Panc1 (cell line): ENCODE results near the gene FOXO6. TPM values are rescaled to one million over a fixed set of nuclear protein-coding genes. Genes with fewer than 3 reads are reported as not detected.
A peak's percentile ranks its signal among the peaks of the same experiment; 100 is the strongest.

ENCODE experiments used
- ATAC-seq: fragments of 200-7000 bp; cut with Tn5 transposase; 2 replicates; pipeline ENCODE4 v1.9.1; 2020; ENCODE audit warnings: mild to moderate bottlenecking, moderate library complexity
- BruUV-seq: library from RNA; stranded (reverse); fragments of 400-500 nt; replicated peaks from 2 replicates; lab custom pipeline; 2021; lab: Mats Ljungman, UMichigan
- CTCF ChIA-PET: fragments of 300-600 bp; sonication (Branson Sonifier 250); formaldehyde crosslinking; loops from one replicate; lab custom pipeline; 2022; ENCODE audit warnings: antibody characterized with exemption; lab: Charles Lee
- POLR2A ChIA-PET: fragments of 300-600 bp; sonication (Branson Sonifier 250); formaldehyde crosslinking; loops from one replicate; lab custom pipeline; 2022; ENCODE audit warnings: antibody characterized with exemption; lab: Charles Lee
- DNase-seq: peaks from one replicate; pipeline ENCODE4 v3.0.0-alpha.2; 2010; ENCODE audit warnings: low read depth, low spot score
- H3K27ac ChIP-seq: 2 replicates; pipeline ENCODE4 v1.5.1; 2011; ENCODE audit warnings: mild to moderate bottlenecking, low read length, inconsistent platforms
- H3K27me3 ChIP-seq: fragments of 200-500 bp; sonication (Bioruptor generic); 2 replicates; pipeline ENCODE4 v1.6.0; 2014; ENCODE audit warnings: low read length, inconsistent platforms; ENCODE audit not compliant: control insufficient read depth, insufficient read depth
- H3K36me3 ChIP-seq: fragments of 200-500 bp; sonication (Bioruptor generic); 2 replicates; pipeline ENCODE4 v1.5.1; 2014; ENCODE audit warnings: inconsistent platforms, mild to moderate bottlenecking, low read length, moderate library complexity; ENCODE audit not compliant: control insufficient read depth, insufficient read depth
- H3K4me1 ChIP-seq: 2 replicates; pipeline ENCODE4 v1.5.1; 2011; ENCODE audit warnings: inconsistent platforms, mild to moderate bottlenecking, low read length, moderate library complexity; ENCODE audit not compliant: control insufficient read depth, insufficient read depth
- H3K4me3 ChIP-seq, 2 experiments: 2 replicates each; pipeline ENCODE4 v1.5.1; 2011 to 2012; ENCODE audit warnings: low read depth in 2 of 2, low read length in 2 of 2, mild to moderate bottlenecking in 2 of 2, inconsistent platforms in 1 of 2, moderate library complexity in 1 of 2
- H3K9me3 ChIP-seq: fragments of 200-500 bp; sonication (Bioruptor generic); 2 replicates; pipeline ENCODE4 v1.5.1; 2014; ENCODE audit warnings: low read depth, mild to moderate bottlenecking, inconsistent platforms, low read length, moderate library complexity; ENCODE audit not compliant: control insufficient read depth, insufficient read depth
- POLR2AphosphoS5 ChIP-seq: IDR thresholded peaks from 2 replicates; pipeline ENCODE4 v1.6.1; 2012; ENCODE audit warnings: mild to moderate bottlenecking, low read depth, low read length, moderate library complexity
- SIN3A ChIP-seq: IDR thresholded peaks from 2 replicates; pipeline ENCODE4 v1.6.1; 2012; ENCODE audit warnings: low read depth, mild to moderate bottlenecking, low read length, moderate library complexity, borderline replicate concordance; ENCODE audit not compliant: insufficient read depth
- TCF7L2 ChIP-seq: IDR thresholded peaks from 2 replicates; pipeline ENCODE4 v1.6.1; 2011; ENCODE audit warnings: mild to moderate bottlenecking, low read depth, low read length, inconsistent platforms
- in situ Hi-C: cut with HindIII; loops from 2 replicates; pipeline ENCODE4 v1.10.0; 2016; ENCODE audit warnings: low sequenced_read_pairs, low pct_unique_long_range_greater_than_20kb
- intact Hi-C: fragments of 100-400 bp; cut with micrococcal nuclease; formaldehyde crosslinking; loops from one replicate; pipeline ENCODE4 v1.10.0; 2022; ENCODE audit not compliant: unreplicated experiment
- total RNA-seq: library from RNA; stranded (reverse); gene quantifications from one replicate; pipeline ENCODE4 v1.2.1, GENCODE V29; 2021; ENCODE audit not compliant: unreplicated experiment
- TF ChIP-seq, protein P1 (sequence below): fragments of 450-650 bp; IDR thresholded peaks from 2 replicates; pipeline ENCODE4 v1.5.1; 2017; ENCODE audit warnings: mild to moderate bottlenecking
- TF ChIP-seq, protein P2 (sequence below), 2 experiments: IDR thresholded peaks; 2 replicates each; pipeline ENCODE4 v1.6.1; 2011 to 2012; ENCODE audit warnings: low read depth in 2 of 2, control low read depth in 1 of 2, low read length in 1 of 2, mild to moderate bottlenecking in 1 of 2, moderate library complexity in 1 of 2; ENCODE audit not compliant: insufficient read depth in 1 of 2

FOXO6 gene
- total RNA-seq, 1 experiment from 2014 or later = 2.5 TPM

DNA sequence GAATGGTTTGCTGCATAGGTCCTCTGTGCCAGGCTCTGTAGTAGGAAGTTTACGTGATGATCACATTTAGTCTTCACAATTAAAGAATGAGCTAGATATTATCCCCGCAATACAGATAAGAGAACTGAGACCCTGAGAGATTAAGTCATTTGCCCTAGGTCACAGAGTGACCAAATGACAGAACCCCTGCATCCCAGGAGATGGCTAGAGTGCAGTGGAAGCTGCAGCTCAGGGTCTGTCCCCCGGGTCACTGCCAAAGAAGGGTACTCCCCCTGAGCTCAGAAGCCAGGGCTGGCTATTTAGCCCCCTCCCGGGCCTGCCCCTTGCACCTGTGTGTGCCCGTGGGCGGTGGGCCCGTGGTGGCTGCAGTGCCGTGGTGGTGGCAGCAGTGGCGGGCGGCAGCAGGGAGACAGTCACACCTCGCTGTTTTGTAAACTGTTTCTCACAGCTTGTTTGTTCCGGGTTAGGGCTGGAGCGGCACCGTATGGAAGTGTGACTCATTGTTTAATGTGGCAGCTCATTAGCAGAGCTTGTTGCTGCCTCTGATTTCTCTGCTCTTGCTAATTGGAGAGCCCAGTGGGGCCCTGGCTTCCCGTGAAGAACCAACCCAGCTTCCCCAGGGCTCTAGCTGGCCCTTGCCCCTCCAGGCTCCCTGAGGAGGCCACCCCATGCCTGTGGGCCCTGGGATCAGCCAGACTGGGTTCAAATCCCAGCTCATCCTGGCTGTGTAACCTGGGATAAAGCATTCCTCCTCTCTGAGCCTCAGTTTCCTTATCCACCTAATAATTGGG lies 19.3 kb upstream of the FOXO6 start:
- Histone ChIP-seq H3K27me3 (no peaks in the 10 kb centered on the region), H3K27ac (peak overlapping the region; percentile 40; the same call in 1 of the 2 replicates), H3K4me3 (peak overlapping the region; percentile 6 to 44; a peak in 2 of 4 replicates), H3K9me3 (peaks cover 6% of the 10 kb centered on the region; the same call in 1 of the 2 replicates), H3K4me1 (peaks cover 14% of the 10 kb centered on the region), H3K36me3 (no peaks in the 10 kb centered on the region)
- intact Hi-C loops (no loop called here), in situ Hi-C loops (no loop called here)
- POLR2A ChIA-PET = no interaction called here
- ATAC-seq (peak; percentile 93), DNase-seq (peak; percentile 32)
- no TSS peak for BruUV-seq
- CTCF ChIA-PET = interaction anchor here (0.8 to 1.8 kb wide), 2 partner anchors 19 to 90 kb away, joined by 3 to 5 read pairs; no protein-coding TSS in a partner anchor
- TF ChIP-seq TCF7L2 = peak; percentile 29; the same call in 1 of the 2 replicates
- TF ChIP-seq, protein P1, sequence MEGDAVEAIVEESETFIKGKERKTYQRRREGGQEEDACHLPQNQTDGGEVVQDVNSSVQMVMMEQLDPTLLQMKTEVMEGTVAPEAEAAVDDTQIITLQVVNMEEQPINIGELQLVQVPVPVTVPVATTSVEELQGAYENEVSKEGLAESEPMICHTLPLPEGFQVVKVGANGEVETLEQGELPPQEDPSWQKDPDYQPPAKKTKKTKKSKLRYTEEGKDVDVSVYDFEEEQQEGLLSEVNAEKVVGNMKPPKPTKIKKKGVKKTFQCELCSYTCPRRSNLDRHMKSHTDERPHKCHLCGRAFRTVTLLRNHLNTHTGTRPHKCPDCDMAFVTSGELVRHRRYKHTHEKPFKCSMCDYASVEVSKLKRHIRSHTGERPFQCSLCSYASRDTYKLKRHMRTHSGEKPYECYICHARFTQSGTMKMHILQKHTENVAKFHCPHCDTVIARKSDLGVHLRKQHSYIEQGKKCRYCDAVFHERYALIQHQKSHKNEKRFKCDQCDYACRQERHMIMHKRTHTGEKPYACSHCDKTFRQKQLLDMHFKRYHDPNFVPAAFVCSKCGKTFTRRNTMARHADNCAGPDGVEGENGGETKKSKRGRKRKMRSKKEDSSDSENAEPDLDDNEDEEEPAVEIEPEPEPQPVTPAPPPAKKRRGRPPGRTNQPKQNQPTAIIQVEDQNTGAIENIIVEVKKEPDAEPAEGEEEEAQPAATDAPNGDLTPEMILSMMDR = no peak

DNA sequence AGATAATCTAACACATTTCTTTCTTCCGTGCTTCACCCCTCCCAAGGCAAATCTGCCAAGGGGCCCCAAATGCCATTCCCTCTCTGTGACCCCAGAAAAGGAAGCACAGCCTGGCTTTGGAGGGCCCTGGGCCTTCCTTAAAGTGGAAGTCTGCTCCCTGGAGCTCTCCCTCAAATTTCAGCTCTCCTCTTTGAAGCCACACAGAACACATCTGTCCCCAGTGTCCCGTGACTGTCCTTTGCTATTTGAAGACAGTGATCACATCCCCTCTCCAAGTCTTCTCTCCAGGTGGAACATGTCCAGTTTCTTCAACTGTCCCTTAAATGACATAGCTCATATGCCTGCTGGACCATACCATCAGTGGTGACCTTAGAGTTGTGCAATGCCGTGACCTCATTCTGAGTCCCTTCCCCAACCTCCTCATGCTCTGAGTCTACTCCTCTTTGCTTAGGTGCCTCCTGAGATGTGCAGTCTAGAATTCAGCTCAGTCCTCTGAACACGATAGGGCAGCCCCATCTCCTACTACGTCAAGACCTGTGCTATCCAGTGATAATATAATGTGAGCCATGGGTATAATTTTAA lies 18.4 kb upstream of the FOXO6 start:
- POLR2A ChIA-PET = no interaction called here

More for the DNA sequence above, 18.4 kb upstream of the FOXO6 start:
- ATAC-seq (no peak), DNase-seq (no peak)
- intact Hi-C loops = no loop called here
- Histone ChIP-seq H3K27me3 (no peaks in the 10 kb centered on the region), H3K36me3 (no peaks in the 10 kb centered on the region), H3K9me3 (peaks cover 6% of the 10 kb centered on the region; the same call in 1 of the 2 replicates), H3K4me3 (no peak overlapping the region), H3K4me1 (peaks cover 14% of the 10 kb centered on the region), H3K27ac (peak overlapping the region; percentile 40; the same call in 1 of the 2 replicates)
- TF ChIP-seq POLR2AphosphoS5 (no peak), SIN3A (no peak), TCF7L2 (no peak)
- TF ChIP-seq, protein P1 = no peak
- TF ChIP-seq, protein P2, sequence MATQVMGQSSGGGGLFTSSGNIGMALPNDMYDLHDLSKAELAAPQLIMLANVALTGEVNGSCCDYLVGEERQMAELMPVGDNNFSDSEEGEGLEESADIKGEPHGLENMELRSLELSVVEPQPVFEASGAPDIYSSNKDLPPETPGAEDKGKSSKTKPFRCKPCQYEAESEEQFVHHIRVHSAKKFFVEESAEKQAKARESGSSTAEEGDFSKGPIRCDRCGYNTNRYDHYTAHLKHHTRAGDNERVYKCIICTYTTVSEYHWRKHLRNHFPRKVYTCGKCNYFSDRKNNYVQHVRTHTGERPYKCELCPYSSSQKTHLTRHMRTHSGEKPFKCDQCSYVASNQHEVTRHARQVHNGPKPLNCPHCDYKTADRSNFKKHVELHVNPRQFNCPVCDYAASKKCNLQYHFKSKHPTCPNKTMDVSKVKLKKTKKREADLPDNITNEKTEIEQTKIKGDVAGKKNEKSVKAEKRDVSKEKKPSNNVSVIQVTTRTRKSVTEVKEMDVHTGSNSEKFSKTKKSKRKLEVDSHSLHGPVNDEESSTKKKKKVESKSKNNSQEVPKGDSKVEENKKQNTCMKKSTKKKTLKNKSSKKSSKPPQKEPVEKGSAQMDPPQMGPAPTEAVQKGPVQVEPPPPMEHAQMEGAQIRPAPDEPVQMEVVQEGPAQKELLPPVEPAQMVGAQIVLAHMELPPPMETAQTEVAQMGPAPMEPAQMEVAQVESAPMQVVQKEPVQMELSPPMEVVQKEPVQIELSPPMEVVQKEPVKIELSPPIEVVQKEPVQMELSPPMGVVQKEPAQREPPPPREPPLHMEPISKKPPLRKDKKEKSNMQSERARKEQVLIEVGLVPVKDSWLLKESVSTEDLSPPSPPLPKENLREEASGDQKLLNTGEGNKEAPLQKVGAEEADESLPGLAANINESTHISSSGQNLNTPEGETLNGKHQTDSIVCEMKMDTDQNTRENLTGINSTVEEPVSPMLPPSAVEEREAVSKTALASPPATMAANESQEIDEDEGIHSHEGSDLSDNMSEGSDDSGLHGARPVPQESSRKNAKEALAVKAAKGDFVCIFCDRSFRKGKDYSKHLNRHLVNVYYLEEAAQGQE (IDR thresholded peaks at IDR 0.05; ENCODE audit: insufficient read depth in 1 of 2, low read depth in 2 of 2, low read length in 1 of 2) = no peak
- in situ Hi-C loops = no loop called here
- BruUV-seq = no TSS peak
- CTCF ChIA-PET = no interaction called here
